HG02759 (cell line): ENCODE measurements around the gene GAST.
"Not testable (repeated sequence)": the region's sequence is repeated elsewhere in the genome, so short reads cannot be mapped to it uniquely, and the experiment has no call there.

Source experiments
- ATAC-seq: cut with Tn5 transposase; IDR thresholded peaks from one replicate; pipeline ENCODE4 v1.9.1; 2021; ENCODE audit warnings: mild to moderate bottlenecking, moderate library complexity; ENCODE audit not compliant: unreplicated experiment

Gene GAST

GRCh38 chr17:41683441-41684007 is 28.6 kb upstream of the GAST start:
- ATAC-seq: no peak

GRCh38 chr17:41684035-41684434 is 28.1 kb upstream of the GAST start:
- ATAC-seq: no peak

DNA sequence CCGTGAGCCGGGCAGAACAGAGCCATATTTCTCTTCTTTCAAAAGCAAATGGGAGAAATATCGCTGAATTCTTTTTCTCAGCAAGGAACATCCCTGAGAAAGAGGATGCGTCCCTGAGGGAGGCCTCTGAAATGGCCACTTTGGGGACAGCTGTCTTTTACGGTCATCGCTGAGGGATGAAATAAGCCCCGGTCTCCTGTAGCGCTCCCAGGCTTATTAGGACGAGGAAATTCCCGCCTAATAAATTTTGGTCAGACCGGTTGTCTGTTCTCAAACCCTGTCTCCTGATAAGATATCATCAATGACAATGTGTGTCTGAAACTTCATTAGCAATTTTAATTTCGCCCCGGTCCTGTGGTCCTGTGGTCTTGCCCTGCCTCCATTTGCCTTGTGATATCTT is 26.4 kb upstream of the GAST start:
- not testable (repeated sequence) for ATAC-seq

GRCh38 chr17:41686281-41686680 is 25.9 kb upstream of the GAST start:
- ATAC-seq: no peak

GRCh38 chr17:41687828-41688640 is 24.1 kb upstream of the GAST start:
- ATAC-seq: no peak

DNA sequence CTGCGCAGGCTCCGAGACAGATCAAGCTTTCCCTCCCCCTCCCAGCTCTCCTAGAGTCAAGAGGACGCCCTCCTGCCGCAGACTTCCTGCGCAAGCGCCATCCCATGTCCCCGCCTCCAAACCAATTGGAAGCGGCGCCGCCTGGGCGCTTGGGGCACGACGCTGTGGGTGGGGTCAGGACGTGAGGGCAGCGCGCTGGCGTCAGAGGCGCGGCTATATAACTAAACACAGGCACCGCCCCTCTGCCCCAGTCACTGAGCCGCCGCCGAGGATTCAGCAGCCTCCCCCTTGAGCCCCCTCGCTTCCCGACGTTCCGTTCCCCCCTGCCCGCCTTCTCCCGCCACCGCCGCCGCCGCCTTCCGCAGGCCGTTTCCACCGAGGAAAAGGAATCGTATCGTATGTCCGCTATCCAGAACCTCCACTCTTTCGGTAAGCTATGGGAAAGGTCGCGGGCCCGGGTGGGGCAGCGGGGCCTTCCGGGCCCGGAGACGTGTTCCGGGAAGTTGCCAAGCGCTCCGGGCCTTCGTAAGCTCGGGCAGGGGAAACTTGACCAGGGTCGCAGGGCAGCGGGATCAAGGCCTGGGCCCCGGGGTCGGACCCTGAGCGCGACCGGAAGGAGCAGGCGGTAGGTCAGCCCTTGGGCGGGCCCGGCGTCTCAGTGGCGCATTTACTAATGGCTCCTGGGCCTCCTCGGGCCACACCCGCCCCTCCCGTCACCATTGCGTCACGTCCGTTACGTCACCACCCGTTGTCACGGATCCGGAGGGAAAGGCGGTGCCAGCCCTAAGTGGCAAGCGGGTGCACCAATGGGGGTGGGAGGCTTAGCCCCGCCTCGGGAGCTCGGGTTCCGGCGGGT is 23.3 kb upstream of the GAST start, which contains the start of gene EIF1:
Gene EIF1 (plus strand): TSS at position 245 of the 856 bp plus-strand sequence. CDS start 154 bp downstream, at position 399.
- peak; percentile 74 for ATAC-seq

DNA sequence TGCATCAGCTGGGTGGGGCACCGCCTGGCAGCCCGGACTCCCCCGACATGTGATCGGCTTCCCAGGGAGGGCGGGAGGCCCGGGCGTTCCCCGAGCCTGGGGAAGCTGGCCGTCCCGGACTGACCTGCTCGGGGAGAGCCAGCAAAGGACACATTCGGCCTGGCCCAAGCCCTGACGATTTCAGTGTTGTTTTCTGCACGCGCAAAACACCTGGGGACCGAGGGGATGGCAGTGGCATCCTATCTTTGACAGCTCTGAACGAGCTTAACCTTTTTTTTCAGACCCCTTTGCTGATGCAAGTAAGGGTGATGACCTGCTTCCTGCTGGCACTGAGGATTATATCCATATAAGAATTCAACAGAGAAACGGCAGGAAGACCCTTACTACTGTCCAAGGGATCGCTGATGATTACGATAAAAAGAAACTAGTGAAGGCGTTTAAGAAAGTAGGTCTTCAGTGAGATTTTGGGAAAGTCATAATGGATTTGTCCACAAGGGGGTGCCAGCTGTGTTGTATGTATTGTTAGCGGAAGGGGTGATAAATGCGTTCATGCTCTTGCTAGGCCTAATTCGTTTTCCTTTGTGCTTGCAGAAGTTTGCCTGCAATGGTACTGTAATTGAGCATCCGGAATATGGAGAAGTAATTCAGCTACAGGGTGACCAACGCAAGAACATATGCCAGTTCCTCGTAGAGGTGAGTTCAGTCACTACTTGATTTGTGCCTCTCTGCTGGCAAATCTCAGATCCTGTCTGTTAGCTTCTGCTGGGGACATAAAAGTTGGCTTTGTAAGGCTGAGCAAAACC is 22.4 kb upstream of the GAST start:
- ATAC-seq: no peak

- no peak for ATAC-seq
Measured at GRCh38 chr17:41690497-41690896, 21.6 kb upstream of the GAST start.

DNA sequence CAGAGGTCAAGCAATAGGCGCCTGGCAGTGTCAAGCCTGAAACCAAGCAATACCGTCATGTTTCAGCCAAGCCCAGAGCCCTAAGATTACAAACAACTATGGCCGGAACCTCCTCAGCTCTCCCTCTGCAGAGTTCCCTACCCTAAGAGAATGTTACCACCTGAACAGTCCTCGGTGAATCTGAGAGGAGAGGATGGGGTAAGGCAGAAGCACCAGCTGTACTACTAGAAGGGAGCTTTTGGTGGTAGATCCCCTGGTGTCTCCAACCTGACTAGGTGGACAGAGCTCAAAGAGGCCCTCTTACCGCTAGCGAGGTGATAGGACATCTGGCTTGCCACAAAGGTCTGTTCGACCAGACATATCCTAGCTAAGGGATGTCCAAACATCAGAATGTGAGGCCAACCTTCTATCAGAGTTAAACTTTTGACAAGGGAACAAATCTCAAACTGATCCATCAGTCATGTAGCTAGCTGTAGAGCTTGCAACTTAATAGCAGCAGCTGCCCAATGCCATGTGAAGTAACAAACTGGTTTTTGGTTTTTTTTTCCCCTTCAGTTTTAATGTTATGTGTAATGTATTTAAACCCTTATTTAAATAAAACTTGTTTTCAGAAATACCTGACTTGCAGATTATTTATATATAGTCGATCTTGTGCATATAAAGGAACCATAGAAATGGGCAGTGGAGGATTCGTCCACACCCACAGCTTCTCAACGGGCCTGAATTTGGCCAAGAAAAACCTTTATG is 20.9 kb upstream of the GAST start:
- ATAC-seq: no peak

DNA sequence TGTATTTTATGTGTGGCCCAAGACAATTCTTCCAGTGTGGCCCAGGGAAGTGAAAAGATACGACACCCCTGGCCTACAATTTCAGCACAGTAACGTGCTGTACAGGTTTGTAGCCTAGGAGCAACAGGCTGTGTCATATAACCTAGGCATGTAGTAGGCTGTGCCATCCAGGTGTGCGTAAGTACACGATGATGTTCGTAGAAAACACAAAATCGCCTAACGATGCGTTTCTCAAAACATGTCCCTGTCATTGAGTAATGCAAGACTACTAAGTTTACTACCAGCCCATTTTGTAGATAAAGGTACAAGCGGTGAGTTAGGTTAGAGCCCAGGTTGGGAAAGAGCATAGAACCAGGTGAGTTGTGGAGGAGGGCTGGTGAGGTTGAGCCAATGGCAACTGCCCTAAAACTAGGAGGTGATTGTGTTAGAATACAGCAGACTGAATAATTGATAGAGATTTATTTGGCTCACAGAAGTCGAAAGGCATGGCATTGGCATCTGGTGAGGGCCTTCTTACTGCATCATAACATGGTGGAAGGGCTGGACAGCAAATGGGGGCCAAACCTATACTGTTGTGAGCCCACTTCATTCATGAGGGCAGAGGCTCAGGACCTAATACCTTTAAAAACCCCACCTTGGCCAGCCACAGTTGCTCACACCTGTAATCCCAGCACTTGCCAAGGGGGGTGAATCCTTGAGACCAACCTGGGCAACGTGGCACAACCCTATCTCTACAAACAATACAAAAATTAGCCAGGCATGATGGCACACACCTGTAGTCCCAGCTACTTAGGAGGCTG is 19.2 kb upstream of the GAST start:
- no peak for ATAC-seq

- no peak for ATAC-seq
Measured at GRCh38 chr17:41695134-41695661, 16.9 kb upstream of the GAST start.

DNA sequence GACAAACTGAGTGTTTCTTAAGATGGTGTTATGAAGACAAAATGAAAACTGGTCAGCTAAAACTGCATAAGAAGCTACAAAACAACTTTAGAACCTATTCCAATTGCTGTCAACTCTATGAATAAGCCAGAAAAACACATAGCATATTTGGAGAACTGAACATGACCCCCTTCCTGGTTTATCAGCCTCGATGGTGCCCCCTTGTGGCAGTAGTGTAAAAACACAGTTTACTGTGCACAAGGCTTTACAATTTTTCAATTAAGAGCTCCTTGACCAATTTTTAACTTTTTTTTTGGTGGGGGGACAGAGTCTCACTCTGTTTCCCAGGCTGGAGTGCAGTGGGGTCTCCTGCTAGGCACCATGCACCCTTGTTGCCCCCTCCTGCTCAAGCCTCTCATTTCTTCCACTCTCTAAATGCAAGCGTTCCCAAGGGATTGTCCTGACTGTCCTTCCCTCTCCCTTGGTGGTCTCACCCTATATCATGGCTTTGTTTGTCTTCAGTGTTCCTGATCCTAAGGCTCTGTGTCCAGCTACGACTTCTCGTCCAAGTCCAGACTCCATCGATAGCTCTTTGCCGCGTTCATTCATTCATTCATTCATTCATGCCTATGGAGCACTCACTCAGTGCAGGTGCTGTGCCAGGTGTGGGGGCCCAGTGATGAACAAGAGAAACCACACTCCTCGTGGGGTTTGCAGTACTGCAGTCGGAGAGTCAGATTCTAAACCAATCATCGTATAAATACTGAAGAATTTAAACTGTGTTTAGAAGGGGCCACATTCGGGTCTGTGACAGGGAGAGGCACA is 16.0 kb upstream of the GAST start:
- ATAC-seq: no peak

- no peak for ATAC-seq
Measured at GRCh38 chr17:41697122-41697962, 14.8 kb upstream of the GAST start.

DNA sequence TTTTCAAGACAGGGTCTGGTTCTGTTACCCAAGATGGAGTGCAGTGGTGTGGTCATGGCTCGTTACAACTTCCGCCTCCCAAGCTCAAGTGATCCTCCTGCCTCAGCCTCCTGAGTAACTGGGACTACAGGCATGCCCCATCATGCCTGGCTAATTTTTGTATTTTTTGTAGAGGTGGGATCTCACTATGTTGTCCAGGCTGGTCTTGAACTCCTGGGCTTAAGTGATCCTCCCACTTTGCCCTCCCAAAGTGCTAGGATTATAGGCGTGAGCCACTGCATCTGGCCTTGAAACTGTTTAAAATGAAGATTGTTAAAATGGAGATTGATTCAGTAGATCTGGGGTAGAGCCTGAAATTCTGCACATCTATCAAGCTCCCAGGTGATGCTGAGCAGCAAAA is 11.3 kb upstream of the GAST start:
- ATAC-seq: not testable (repeated sequence)

- no peak for ATAC-seq
Measured at GRCh38 chr17:41702712-41703111, 9.4 kb upstream of the GAST start.

DNA sequence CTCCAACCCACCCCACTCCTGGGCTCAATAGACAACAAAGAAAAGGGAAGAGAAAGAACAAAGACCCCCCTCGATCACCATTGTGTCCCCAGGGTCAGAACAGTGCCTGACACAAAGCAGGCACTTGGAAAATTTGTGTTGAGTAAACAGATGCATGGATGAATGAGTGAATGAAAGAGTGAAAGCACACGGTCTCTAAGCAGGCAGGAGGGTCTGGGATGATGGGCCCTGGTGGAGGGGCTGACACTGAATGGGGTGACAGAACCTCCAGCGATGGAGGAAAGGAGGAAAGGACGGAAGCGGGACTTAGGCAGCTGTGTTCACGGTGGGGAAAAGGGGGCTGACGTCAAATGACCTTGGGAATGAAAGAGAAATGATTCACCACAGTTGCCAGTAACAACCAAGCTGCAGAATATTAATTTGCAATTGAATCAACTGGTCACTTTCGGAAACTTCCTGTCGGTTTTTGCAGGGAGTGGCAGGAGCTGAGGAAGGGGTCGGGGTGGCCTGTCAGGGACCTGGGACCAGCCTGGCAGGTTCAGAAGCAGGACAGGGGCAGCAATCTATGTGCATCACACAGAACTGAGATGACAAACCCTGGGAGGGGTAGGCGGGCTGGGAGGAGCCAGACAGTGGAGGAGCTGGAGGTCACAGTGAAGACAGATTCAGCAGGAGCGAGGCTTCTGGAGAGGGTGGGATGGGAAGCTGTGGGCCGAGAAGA is 6.7 kb upstream of the GAST start:
- ATAC-seq: no peak
